ENCODE data around the gene PIP5K1B.

DNA sequence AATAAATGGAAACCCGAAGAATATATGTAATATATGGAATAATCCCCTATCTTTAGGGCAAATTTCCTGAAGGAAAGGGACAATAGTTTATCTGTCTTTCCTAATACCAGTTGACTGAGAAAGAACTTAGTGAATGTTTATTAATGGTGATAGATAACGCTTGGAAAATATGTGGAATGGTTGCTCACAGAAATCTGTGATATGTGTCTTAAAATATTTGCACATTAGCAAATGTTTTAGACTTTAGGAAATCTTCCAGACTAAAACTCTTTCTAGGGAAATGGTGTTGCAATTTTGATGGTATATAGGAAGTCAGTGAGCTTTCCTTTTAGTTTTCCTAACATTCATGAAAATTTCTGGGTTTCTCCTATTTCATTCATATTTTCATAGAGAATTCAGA, 90.4 kb downstream of the PIP5K1B start:
- TF ChIP-seq, protein P1, sequence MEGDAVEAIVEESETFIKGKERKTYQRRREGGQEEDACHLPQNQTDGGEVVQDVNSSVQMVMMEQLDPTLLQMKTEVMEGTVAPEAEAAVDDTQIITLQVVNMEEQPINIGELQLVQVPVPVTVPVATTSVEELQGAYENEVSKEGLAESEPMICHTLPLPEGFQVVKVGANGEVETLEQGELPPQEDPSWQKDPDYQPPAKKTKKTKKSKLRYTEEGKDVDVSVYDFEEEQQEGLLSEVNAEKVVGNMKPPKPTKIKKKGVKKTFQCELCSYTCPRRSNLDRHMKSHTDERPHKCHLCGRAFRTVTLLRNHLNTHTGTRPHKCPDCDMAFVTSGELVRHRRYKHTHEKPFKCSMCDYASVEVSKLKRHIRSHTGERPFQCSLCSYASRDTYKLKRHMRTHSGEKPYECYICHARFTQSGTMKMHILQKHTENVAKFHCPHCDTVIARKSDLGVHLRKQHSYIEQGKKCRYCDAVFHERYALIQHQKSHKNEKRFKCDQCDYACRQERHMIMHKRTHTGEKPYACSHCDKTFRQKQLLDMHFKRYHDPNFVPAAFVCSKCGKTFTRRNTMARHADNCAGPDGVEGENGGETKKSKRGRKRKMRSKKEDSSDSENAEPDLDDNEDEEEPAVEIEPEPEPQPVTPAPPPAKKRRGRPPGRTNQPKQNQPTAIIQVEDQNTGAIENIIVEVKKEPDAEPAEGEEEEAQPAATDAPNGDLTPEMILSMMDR (IDR thresholded peaks at IDR 0.05; ENCODE audit: low read depth, low read length, poor library complexity, severe bottlenecking): no peak
- no peak for TF ChIP-seq EZH2phosphoT487 (IDR thresholded peaks at IDR 0.05; ENCODE audit: borderline replicate concordance, low read length)
